Measurements from ENCODE around the gene ADGRG3.

DNA sequence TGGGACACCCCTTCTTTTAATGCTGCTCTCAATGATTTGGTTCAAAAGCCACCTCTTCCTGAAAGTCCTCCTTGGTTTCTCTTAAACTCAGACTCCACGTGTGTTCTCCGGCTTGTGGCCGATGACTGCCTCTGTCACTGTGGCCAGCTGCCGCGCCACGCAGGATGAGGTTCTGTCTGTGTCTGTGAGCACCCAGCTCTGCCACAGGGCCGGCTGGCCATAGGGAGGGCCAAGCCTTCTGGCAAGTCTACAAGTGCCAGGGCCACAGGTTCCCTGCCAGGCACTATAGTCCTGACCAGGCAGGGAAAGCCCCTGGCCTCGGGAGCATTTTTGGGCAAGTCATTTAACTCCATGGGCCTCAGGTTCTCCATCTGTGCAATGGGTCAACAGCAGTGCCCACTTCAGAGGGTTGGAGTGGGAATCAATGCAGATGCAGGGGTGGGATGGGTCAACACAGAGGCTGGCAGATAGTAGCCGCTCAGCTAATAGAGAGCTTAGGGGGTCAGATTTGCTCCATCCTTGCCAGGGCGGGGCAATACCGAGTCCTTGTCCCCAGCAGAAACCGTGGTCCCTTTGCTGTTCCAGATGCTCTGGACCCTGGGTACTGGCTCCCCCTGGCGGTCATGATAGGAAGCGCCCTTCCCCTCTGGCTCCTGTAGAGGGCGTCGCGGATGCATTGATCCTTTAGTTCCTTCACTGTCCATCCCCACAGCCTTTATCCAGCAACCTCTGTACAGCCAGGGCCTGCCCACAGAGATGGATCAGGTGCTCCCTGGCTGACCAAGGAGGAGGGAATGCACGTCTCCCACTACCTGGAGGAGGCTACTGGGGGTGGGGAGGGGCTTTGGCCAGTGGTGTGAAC, 19.3 kb upstream of the ADGRG3 start:
- TF ChIP-seq, protein P1, sequence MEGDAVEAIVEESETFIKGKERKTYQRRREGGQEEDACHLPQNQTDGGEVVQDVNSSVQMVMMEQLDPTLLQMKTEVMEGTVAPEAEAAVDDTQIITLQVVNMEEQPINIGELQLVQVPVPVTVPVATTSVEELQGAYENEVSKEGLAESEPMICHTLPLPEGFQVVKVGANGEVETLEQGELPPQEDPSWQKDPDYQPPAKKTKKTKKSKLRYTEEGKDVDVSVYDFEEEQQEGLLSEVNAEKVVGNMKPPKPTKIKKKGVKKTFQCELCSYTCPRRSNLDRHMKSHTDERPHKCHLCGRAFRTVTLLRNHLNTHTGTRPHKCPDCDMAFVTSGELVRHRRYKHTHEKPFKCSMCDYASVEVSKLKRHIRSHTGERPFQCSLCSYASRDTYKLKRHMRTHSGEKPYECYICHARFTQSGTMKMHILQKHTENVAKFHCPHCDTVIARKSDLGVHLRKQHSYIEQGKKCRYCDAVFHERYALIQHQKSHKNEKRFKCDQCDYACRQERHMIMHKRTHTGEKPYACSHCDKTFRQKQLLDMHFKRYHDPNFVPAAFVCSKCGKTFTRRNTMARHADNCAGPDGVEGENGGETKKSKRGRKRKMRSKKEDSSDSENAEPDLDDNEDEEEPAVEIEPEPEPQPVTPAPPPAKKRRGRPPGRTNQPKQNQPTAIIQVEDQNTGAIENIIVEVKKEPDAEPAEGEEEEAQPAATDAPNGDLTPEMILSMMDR (IDR thresholded peaks at IDR 0.05; ENCODE audit: low read depth, low read length) = peak; percentile 100
- TF ChIP-seq MYC (IDR thresholded peaks at IDR 0.05; ENCODE audit: low read depth, low read length) = peak; percentile 57; the same call in 1 of the 2 replicates
